ENCODE measurements around the gene DLG5. TPM values are rescaled to one million over a fixed set of nuclear protein-coding genes. Genes with fewer than 3 reads are reported as not detected.

The DLG5 gene
- total RNA-seq, 1 donor from 2014 or later, result 5.4 TPM

- Mint-ChIP-seq H3K4me1 (no peaks in the 10 kb centered on the region), H3K27me3 (peaks cover 2% of the 10 kb centered on the region), H3K36me3 (ENCODE audit: low read depth) (no peaks in the 10 kb centered on the region), H3K4me3 (no peak overlapping the region), H3K27ac (no peak overlapping the region), H3K9me3 (no peaks in the 10 kb centered on the region)
- intact Hi-C loops (cut with micrococcal nuclease), result no loop called here
- no peak for DNase-seq
These were observed 13.0 kb upstream of the DLG5 start for GRCh38 chr10:77939561-77940001.

DNA sequence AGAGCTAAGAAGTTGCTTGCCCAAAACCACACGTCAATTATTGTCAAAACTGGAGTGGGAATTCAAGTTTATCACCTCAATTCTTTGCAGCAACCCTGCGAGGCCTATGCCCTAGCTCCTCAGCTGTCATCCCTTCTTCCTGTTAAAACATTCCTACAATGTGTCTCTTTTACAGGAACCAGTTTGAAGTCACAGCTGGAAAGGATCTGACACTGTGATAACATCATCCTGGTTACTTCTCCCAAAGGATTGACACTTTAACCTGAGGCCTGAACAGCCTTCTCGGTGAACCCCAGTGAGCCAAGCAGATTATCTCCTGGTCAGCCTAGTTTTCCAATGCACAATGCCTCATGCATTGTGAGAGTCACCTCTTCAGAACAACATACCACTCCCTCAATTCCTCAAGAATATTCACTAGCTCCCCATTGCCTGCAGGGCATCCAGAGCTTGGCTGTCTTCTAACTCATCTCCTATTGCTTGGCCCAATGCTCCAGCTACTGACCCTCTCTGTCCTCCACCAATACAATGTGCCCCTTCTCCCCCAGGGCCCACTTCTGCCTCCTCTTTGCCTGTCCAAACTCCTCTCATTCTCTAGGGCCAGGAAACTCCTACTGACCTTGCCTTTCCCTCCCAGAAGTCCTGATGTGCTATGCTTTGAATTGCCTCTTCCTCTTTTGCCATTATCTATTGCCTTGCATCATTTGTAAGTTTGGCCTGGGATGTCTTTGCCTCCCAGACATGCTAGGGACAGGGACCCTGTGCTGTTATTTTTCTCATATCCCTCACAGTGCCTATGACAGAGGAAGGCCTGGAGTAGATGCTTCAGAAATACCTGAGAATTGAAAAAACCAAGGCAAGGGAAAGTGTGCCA lies 10.4 kb upstream of the DLG5 start:
- no peak overlapping the region for H3K4me3 Mint-ChIP-seq
- intact Hi-C loops (cut with micrococcal nuclease), result no loop called here
- no peaks in the 10 kb centered on the region for H3K27me3 Mint-ChIP-seq
- no peak for DNase-seq
- H3K27ac Mint-ChIP-seq, result no peak overlapping the region
- no peaks in the 10 kb centered on the region for H3K4me1 Mint-ChIP-seq
- no peaks in the 10 kb centered on the region for H3K36me3 Mint-ChIP-seq (ENCODE audit: low read depth)
- H3K9me3 Mint-ChIP-seq, result no peaks in the 10 kb centered on the region

- peaks cover 2% of the 10 kb centered on the region for H3K4me1 Mint-ChIP-seq
- intact Hi-C loops (cut with micrococcal nuclease), result no loop called here
- no peaks in the 10 kb centered on the region for H3K36me3 Mint-ChIP-seq (ENCODE audit: low read depth)
- no peak overlapping the region for H3K27ac Mint-ChIP-seq
- no peak for DNase-seq
- H3K9me3 Mint-ChIP-seq, result no peaks in the 10 kb centered on the region
- H3K4me3 Mint-ChIP-seq, result no peak overlapping the region
- peaks cover 32% of the 10 kb centered on the region for H3K27me3 Mint-ChIP-seq
These were observed 5.6 kb upstream of the DLG5 start for GRCh38 chr10:77932016-77932715.

DNA sequence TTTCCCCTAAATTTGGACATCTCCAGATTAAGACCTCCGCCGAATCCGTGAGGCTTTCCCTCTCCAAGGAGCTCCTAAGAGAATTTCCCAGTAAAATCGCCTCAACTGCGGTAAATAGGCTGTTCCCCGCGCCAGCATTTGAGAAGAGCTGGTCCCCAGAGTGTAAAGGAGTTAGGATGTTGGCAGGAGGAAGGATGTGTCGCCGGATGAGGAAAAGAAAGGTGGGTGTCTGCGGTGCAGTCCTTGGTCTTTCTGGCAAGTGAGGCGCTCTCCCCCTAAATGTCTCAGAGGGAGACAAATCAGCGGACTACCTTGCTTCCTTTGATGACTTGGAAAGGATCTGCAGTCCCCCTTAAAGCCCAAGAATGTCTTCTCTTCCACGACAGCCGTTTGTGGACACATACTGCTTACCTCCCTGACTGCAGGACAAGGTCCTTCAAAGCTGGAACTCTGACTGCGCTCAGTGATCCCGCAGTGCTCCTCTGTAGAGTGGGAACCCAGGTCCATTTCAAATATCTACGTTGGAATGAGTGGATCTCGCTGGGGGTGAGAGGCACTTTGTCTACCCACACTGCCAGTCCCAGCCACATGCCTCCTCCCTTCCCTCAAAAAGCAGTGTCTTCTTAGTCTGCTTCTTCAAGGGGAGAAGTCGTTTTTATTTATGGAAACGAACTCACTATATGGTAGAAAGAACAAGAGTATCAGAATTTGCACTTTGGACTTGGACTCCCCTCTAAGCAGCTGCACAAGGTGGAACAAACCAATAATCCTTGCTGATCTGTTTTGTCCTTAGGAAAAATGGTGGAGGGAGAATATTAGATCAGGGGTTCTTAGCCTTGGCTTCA lies 1.1 kb upstream of the DLG5 start:
- peak; percentile 56 for DNase-seq
- H3K4me1 Mint-ChIP-seq, result peaks cover 7% of the 10 kb centered on the region
- intact Hi-C loops (cut with micrococcal nuclease), result loop anchor here (2.0 kb wide), 1 partner anchor 81 kb away; no protein-coding TSS in a partner anchor
- H3K4me3 Mint-ChIP-seq, result peak overlapping the region; percentile 65
- H3K27me3 Mint-ChIP-seq, result peaks cover 47% of the 10 kb centered on the region
- H3K36me3 Mint-ChIP-seq (ENCODE audit: low read depth), result no peaks in the 10 kb centered on the region
- no peaks in the 10 kb centered on the region for H3K9me3 Mint-ChIP-seq
- peak overlapping the region; percentile 58 for H3K27ac Mint-ChIP-seq

DNA sequence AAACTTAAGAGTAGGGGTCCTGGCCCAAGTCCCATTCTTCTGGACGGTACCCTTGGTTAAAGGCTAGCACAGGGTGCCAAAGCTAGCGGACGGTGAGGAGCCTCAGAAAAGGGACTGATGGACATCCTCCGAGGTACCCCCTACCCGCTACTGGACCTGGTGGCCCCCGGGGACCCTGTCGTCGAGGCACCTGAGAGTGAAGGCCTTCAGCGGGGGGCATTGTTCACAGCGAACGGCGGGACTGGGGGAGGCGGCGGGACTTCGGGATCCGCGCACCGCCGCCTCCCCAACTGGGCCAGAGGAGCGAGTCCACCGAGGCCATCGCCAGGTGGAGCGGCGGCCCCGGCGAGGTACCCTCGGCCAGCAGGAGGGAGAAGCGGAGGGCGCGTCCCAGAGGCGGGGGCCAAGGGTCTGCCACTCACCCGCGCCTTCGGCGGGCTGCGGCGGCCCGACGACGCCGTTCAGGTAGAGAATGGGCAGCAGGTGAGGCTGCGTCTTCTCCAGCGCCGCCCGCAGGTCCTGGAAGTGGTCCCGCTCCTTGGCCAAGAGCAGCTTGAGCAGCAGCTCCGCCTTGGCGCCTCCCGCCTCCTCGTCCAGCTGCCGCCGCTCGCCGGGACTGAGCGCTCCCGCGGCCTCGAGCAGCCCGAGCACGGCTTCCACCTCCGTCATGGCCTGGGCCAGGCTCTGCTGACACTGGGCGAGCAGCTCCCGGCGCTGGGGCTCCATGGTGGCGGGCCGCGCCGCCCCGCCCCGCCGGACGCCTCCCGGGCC lies 575 bp downstream of the DLG5 start:
- peak overlapping the region; percentile 76 for H3K4me3 Mint-ChIP-seq
- no peak for DNase-seq
- peaks cover 42% of the 10 kb centered on the region for H3K27me3 Mint-ChIP-seq
- H3K4me1 Mint-ChIP-seq, result peaks cover 8% of the 10 kb centered on the region
- no peaks in the 10 kb centered on the region for H3K36me3 Mint-ChIP-seq (ENCODE audit: low read depth)
- intact Hi-C loops (cut with micrococcal nuclease), result loop anchor here (2.0 kb wide), 1 partner anchor 79 kb away; no protein-coding TSS in a partner anchor
- H3K27ac Mint-ChIP-seq, result no peak overlapping the region
- H3K9me3 Mint-ChIP-seq, result no peaks in the 10 kb centered on the region

GRCh38 chr10:77925410-77925794 lies 1.2 kb downstream of the DLG5 start:
- Mint-ChIP-seq H3K27me3 (peaks cover 42% of the 10 kb centered on the region), H3K4me3 (peak overlapping the region; percentile 76), H3K4me1 (peaks cover 8% of the 10 kb centered on the region), H3K9me3 (no peaks in the 10 kb centered on the region), H3K27ac (peak overlapping the region; percentile 45), H3K36me3 (ENCODE audit: low read depth) (no peaks in the 10 kb centered on the region)
- intact Hi-C loops (cut with micrococcal nuclease), result no loop called here
- no peak for DNase-seq

DNA sequence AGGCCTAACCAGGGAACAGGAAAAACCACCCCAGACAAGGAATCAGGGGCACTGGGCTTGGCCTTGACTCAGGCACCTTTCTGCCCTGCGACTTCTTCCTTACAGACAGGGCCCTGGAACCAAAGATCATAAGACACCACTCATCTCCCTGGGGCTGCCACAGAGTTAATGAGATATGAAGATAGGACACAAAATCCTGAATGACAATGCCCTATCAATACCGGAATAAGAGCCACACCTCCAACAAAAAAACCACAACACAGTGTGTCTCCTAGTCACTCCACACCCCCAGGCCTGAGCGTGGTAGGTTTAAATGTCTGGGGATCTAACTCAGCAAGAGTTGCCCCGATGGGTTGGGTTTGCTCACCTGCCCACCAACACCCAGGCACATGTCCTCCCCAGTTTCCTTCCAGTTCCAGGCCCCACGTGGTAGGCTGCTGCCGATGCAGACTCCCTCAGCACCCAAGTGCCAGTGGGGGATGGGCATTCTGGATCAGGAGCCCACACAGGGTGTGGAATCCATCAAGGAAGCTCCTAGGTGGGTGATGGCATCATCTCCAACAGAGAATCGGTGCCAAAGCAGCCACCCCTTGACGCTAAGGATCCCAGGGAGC lies 3.9 kb downstream of the DLG5 start:
- DNase-seq, result no peak
- Mint-ChIP-seq H3K9me3 (no peaks in the 10 kb centered on the region), H3K4me3 (no peak overlapping the region), H3K36me3 (ENCODE audit: low read depth) (no peaks in the 10 kb centered on the region), H3K27ac (no peak overlapping the region), H3K27me3 (peaks cover 20% of the 10 kb centered on the region), H3K4me1 (peaks cover 7% of the 10 kb centered on the region)
- intact Hi-C loops (cut with micrococcal nuclease), result no loop called here

GRCh38 chr10:77922055-77922454 lies 4.5 kb downstream of the DLG5 start:
- Mint-ChIP-seq H3K9me3 (no peaks in the 10 kb centered on the region), H3K36me3 (ENCODE audit: low read depth) (no peaks in the 10 kb centered on the region), H3K4me1 (peaks cover 6% of the 10 kb centered on the region), H3K27ac (no peak overlapping the region), H3K4me3 (no peak overlapping the region), H3K27me3 (peaks cover 15% of the 10 kb centered on the region)
- no peak for DNase-seq
- intact Hi-C loops (cut with micrococcal nuclease), result no loop called here

DNA sequence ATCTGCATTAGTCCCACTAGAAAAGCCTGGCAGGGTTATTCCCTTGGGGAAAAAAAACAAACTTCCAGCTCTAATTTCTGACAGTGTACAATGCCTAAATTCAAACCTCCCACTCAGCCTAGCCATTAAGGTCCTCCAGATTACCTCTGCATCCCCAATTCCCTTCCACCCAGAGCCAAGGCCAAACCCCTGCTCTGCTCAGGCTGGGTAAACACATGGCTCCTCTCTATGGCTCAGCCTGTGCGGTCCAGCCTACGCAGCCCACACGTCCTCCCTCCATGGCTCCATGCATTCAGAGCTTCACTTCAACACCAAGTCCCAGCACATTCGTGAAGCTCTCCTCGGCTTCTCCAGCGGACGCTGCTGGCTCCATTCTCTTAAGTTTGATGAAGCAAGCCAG lies 5.2 kb downstream of the DLG5 start:
- no peak for DNase-seq
- H3K4me3 Mint-ChIP-seq, result no peak overlapping the region
- H3K36me3 Mint-ChIP-seq (ENCODE audit: low read depth), result no peaks in the 10 kb centered on the region
- no peaks in the 10 kb centered on the region for H3K9me3 Mint-ChIP-seq
- intact Hi-C loops (cut with micrococcal nuclease), result no loop called here
- H3K27me3 Mint-ChIP-seq, result peaks cover 15% of the 10 kb centered on the region
- no peak overlapping the region for H3K27ac Mint-ChIP-seq
- peaks cover 6% of the 10 kb centered on the region for H3K4me1 Mint-ChIP-seq

- H3K27ac Mint-ChIP-seq, result no peak overlapping the region
- no peak for DNase-seq
- peaks cover 14% of the 10 kb centered on the region for H3K27me3 Mint-ChIP-seq
- H3K4me1 Mint-ChIP-seq, result peaks cover 5% of the 10 kb centered on the region
- H3K9me3 Mint-ChIP-seq, result no peaks in the 10 kb centered on the region
- no peak overlapping the region for H3K4me3 Mint-ChIP-seq
- intact Hi-C loops (cut with micrococcal nuclease), result no loop called here
- no peaks in the 10 kb centered on the region for H3K36me3 Mint-ChIP-seq (ENCODE audit: low read depth)
These were observed 6.1 kb downstream of the DLG5 start for GRCh38 chr10:77920495-77920894.

DNA sequence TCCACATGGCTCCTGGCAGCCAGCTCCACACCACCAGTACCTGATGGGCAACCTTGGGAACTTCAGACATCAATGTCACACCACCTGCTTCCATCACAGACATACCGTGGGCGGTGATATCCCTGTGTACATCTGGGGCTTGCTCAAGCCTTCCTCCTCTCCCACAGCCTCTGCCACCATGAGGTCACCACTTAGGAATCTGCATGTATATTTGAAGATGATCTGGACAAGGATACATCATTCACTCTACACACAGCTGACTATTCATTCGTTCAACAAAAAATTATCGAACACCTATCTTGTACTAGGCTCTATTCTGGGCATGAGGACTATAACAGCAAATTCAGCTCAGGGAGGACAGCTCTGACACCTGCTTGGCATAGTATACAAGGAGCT lies 6.8 kb downstream of the DLG5 start:
- DNase-seq, result no peak
- no peaks in the 10 kb centered on the region for H3K36me3 Mint-ChIP-seq (ENCODE audit: low read depth)
- intact Hi-C loops (cut with micrococcal nuclease), result no loop called here
- peaks cover 8% of the 10 kb centered on the region for H3K27me3 Mint-ChIP-seq
- H3K27ac Mint-ChIP-seq, result no peak overlapping the region
- H3K4me1 Mint-ChIP-seq, result peaks cover 1% of the 10 kb centered on the region
- no peak overlapping the region for H3K4me3 Mint-ChIP-seq
- no peaks in the 10 kb centered on the region for H3K9me3 Mint-ChIP-seq

DNA sequence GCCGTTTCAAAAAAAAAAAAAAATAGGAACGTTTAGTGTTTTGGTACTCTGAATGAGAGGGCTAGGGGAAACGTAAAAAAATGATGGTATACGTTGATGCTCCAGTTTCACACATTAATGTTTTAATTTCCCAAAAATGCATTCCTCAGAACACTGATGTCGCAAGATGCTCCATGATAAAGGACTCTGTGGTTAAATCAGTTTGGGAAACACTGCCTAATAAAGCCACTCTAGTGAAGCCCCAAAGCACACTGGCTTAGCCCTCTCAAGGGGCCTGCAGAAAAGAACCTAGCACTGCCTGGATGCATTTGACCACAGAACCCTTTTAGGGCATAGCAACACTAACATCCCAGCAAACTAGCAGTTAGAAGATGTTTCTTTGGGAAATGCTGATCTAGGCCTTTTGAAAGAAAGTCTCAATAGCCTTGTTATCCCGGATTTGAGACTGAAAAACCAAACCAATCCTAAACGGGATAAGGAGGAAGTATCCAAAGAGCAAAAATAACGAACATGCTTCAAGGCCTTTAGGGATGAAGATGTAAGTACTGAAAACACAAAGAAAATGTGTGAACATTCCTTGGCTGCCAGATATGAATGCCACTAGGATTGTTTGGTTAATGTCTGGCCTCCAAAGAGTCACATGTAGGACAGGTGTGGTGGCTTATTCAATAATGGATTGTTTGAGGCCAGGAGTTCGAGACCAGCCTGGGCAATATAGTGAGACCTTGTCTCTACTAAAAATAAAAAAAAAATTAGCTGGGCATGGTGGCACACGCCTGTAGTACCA lies 11.0 kb downstream of the DLG5 start:
- no peak for DNase-seq
- intact Hi-C loops (cut with micrococcal nuclease), result no loop called here
- H3K27ac Mint-ChIP-seq, result no peak overlapping the region
- H3K4me1 Mint-ChIP-seq, result no peaks in the 10 kb centered on the region
- H3K27me3 Mint-ChIP-seq, result peaks cover 3% of the 10 kb centered on the region
- H3K4me3 Mint-ChIP-seq, result no peak overlapping the region
- no peaks in the 10 kb centered on the region for H3K36me3 Mint-ChIP-seq (ENCODE audit: low read depth)
- H3K9me3 Mint-ChIP-seq, result no peaks in the 10 kb centered on the region

All from activated CD4-positive, alpha-beta T cell treated with anti-CD3 and anti-CD28 coated beads, Interleukin-2, amount 10 ng/mL, durations not matched to agents 24 days and 14 days (primary cell).